HCT116 (cell line): ENCODE data around the gene TK2. TPM values are rescaled to one million over a fixed set of nuclear protein-coding genes. Genes with fewer than 3 reads are reported as not detected.

Experiments used
- ATAC-seq: fragments of 200-7000 bp; cut with Tn5 transposase; 2 replicates; pipeline ENCODE4 v1.9.1; 2020; ENCODE audit warnings: mild to moderate bottlenecking, moderate library complexity
- BruUV-seq: library from RNA; stranded (reverse); fragments of 400-500 nt; replicated peaks from 2 replicates; lab custom pipeline; 2021; lab: Mats Ljungman, UMichigan
- CTCF ChIA-PET: fragments of 300-600 bp; sonication (Branson Sonifier 250); formaldehyde crosslinking; loops from one replicate; lab custom pipeline; 2021; ENCODE audit warnings: antibody characterized with exemption; lab: Charles Lee
- POLR2A ChIA-PET: fragments of 300-600, 350-600 bp; sonication (Branson Sonifier 250); formaldehyde crosslinking; loops from one replicate; lab custom pipeline; 2021; ENCODE audit warnings: antibody characterized with exemption; lab: Charles Lee
- RAD21 ChIA-PET, 2 experiments: fragments of 300-600 bp; sonication (Branson Sonifier 250); formaldehyde crosslinking; loops; one replicate each; lab custom pipeline; 2023; ENCODE audit warnings: low total read pairs in 2 of 2; ENCODE audit not compliant: uncharacterized antibody in 2 of 2, unreplicated experiment in 2 of 2, low non-redundant PET in 1 of 2; lab: Charles Lee
- DNase-seq: peaks from one replicate; pipeline ENCODE4 v3.0.0-alpha.2; 2010; ENCODE audit warnings: low read depth, low spot score
- H2AFZ ChIP-seq: fragments of 200-600 bp; shearing (Covaris generic), sonication (generic); 2 replicates; pipeline ENCODE4 v1.6.1; 2017; ENCODE audit warnings: low read depth, mixed run types, mixed read lengths, antibody characterized with exemption, low read length; ENCODE audit not compliant: poor library complexity, severe bottlenecking
- H3K27ac ChIP-seq: 2 replicates; pipeline ENCODE4 v1.5.1; 2012; ENCODE audit warnings: low read depth, low read length
- H3K27me3 ChIP-seq: fragments of 200-600 bp; sonication (generic); 2 replicates; pipeline ENCODE4 v1.6.1; 2016; ENCODE audit warnings: mixed run types, low read length, mixed read lengths; ENCODE audit not compliant: insufficient read depth
- H3K36me3 ChIP-seq, 2 experiments: fragments of 200-500 bp in 1 of 2; fragments of 200-600 bp in 1 of 2; sonication (Bioruptor generic) in 1 of 2; sonication (generic) in 1 of 2; 2 replicates each; pipeline versions ENCODE4 v1.5.1 to v1.6.1; 2014 to 2016; ENCODE audit warnings: low read length in 2 of 2, inconsistent platforms in 1 of 2, mixed read lengths in 1 of 2, mixed run types in 1 of 2; ENCODE audit not compliant: insufficient read depth in 2 of 2, control insufficient read depth in 1 of 2
- H3K4me1 ChIP-seq, 2 experiments: fragments of 200-600 bp in 1 of 2; sonication (generic) in 1 of 2; 2 replicates each; pipeline versions ENCODE4 v1.5.1 to v1.6.1; 2012 to 2017; ENCODE audit warnings: low read length in 2 of 2, inconsistent platforms in 1 of 2, mild to moderate bottlenecking in 1 of 2, mixed read lengths in 1 of 2, mixed run types in 1 of 2, moderate library complexity in 1 of 2; ENCODE audit not compliant: insufficient read depth in 2 of 2, control insufficient read depth in 1 of 2
- H3K4me2 ChIP-seq: fragments of 200-600 bp; sonication (generic); 2 replicates; pipeline ENCODE4 v1.6.1; 2017; ENCODE audit warnings: mixed run types, low read length, mixed read lengths
- H3K4me3 ChIP-seq, 2 experiments: fragments of 200-600 bp in 1 of 2; sonication (generic) in 1 of 2; replicated peaks in 1 of 2; 2 replicates each; pipeline ENCODE4 v1.5.1; 2011 to 2016; ENCODE audit warnings: low read length in 2 of 2, control low read depth in 1 of 2, low read depth in 1 of 2, mild to moderate bottlenecking in 1 of 2, mixed read lengths in 1 of 2, mixed run types in 1 of 2
- H3K79me2 ChIP-seq: fragments of 200-600 bp; sonication (generic); 2 replicates; pipeline ENCODE4 v1.6.1; 2017; ENCODE audit warnings: mild to moderate bottlenecking, mixed run types, low read length, moderate library complexity, mixed read lengths; ENCODE audit not compliant: insufficient read depth
- H3K9ac ChIP-seq: fragments of 200-600 bp; sonication (generic); 2 replicates; pipeline ENCODE4 v1.6.1; 2016; ENCODE audit warnings: low read length, mixed read lengths
- H3K9me2 ChIP-seq: fragments of 200-600 bp; sonication (generic), shearing (Covaris generic); 2 replicates; pipeline ENCODE4 v1.6.1; 2017; ENCODE audit warnings: mixed run types, mild to moderate bottlenecking, moderate library complexity; ENCODE audit not compliant: insufficient read depth
- H3K9me3 ChIP-seq, 2 experiments: fragments of 200-500 bp in 1 of 2; fragments of 200-600 bp in 1 of 2; sonication (Bioruptor generic) in 1 of 2; sonication (generic) in 1 of 2; 2 replicates each; pipeline ENCODE4 v1.6.1; 2014 to 2017; ENCODE audit warnings: low read length in 2 of 2, mixed read lengths in 2 of 2, inconsistent platforms in 1 of 2, low read depth in 1 of 2, mild to moderate bottlenecking in 1 of 2, mixed run types in 1 of 2, moderate library complexity in 1 of 2; ENCODE audit not compliant: control insufficient read depth in 1 of 2, insufficient read depth in 1 of 2
- H4K20me1 ChIP-seq: fragments of 200-600 bp; sonication (generic), shearing (Covaris generic); 2 replicates; pipeline ENCODE4 v1.6.1; 2017; ENCODE audit warnings: mixed run types, mild to moderate bottlenecking, moderate library complexity; ENCODE audit not compliant: insufficient read depth
- ELF1 ChIP-seq: IDR thresholded peaks from 2 replicates; pipeline ENCODE4 v1.6.1; 2012; ENCODE audit warnings: low read depth, borderline replicate concordance
- EZH2 ChIP-seq: fragments of 200-600 bp; sonication (generic); IDR thresholded peaks from 2 replicates; pipeline ENCODE4 v1.6.1; 2017; ENCODE audit warnings: antibody characterized with exemption, mixed run types
- MAX ChIP-seq: IDR thresholded peaks from 2 replicates; pipeline ENCODE4 v1.6.1; 2012
- POLR2A ChIP-seq: IDR thresholded peaks from 2 replicates; pipeline ENCODE4 v1.7.0; 2011; ENCODE audit warnings: borderline replicate concordance; ENCODE audit not compliant: insufficient read depth, insufficient read length; ENCODE audit errors: extremely low read depth
- RAD21 ChIP-seq: IDR thresholded peaks from 2 replicates; pipeline ENCODE4 v1.6.1; 2012; ENCODE audit warnings: low read depth, mild to moderate bottlenecking
- SIN3A ChIP-seq: IDR thresholded peaks from 2 replicates; pipeline ENCODE4 v1.6.1; 2012; ENCODE audit warnings: low read depth
- SP1 ChIP-seq: IDR thresholded peaks from 2 replicates; pipeline ENCODE4 v1.6.1; 2012; ENCODE audit warnings: low read depth
- SRF ChIP-seq: IDR thresholded peaks from 2 replicates; pipeline ENCODE4 v1.6.1; 2012; ENCODE audit warnings: low read depth
- TCF7L2 ChIP-seq: IDR thresholded peaks from 2 replicates; pipeline ENCODE4 v1.7.0; 2011; ENCODE audit warnings: borderline replicate concordance, inconsistent platforms; ENCODE audit not compliant: insufficient read depth, insufficient read length; ENCODE audit errors: extremely low read depth
- intact Hi-C: fragments of 100-400 bp; cut with micrococcal nuclease; formaldehyde crosslinking; loops from 2 replicates; pipeline ENCODE4 v1.10.0; 2022
- total RNA-seq: library from RNA; stranded (reverse); gene quantifications from one replicate; pipeline ENCODE4 v1.2.1, GENCODE V29; 2021; ENCODE audit not compliant: unreplicated experiment
- TF ChIP-seq, protein P1 (sequence below): IDR thresholded peaks from 2 replicates; pipeline ENCODE4 v1.6.1; 2011; ENCODE audit warnings: mild to moderate bottlenecking, low read length, moderate library complexity; ENCODE audit not compliant: insufficient replicate concordance; ENCODE audit errors: extremely low read depth
- TF ChIP-seq, protein P2 (sequence below): IDR thresholded peaks from 2 replicates; pipeline ENCODE4 v1.6.1; 2012; ENCODE audit warnings: low read depth

Gene TK2
- total RNA-seq, 1 experiment from 2014 or later: 15.4 TPM

DNA sequence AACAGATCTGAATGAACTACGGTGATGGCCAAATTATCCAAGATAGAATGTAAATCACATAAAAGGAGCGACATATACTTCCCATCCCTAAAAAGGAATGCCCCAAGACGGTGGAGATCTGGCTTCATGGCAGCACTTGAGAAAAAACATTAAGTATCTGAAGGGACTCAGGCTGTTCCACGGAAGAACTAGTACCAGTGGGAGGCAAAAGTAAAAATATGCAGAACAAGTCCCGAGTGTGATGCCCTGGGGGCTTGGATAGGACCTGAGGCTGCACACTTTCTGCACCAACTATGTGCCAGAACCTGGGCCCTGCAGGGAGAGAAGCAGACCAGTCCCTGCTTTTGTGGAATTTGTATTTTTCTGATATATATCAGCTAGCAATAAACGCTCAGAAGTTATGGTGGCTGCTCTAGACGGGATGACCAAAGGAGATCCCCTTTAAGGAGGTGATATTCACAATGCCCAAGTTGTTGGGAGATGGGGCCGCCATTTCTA is 1.9 kb upstream of the TK2 start:
- no peaks in the 10 kb centered on the region for H3K9me2 ChIP-seq
- H3K4me2 ChIP-seq: peak overlapping the region; percentile 85
- peaks cover 25 to 46% of the 10 kb centered on the region in 2 experiments for H3K4me1 ChIP-seq
- H3K79me2 ChIP-seq: peaks cover 26% of the 10 kb centered on the region; the same call in 1 of the 2 replicates
- peak; percentile 5; the same call in 1 of the 2 replicates for ATAC-seq
- peak overlapping the region; percentile 36 for H2AFZ ChIP-seq
- DNase-seq: no peak
- peak overlapping the region; percentile 88 for H3K27ac ChIP-seq
- no peaks in the 10 kb centered on the region for H3K9me3 ChIP-seq
- ChIA-PET RAD21 (no interaction called here), CTCF (interaction anchor here (1.5 to 1.8 kb wide), 2 partner anchors 57 to 278 kb away, joined by 6 to 8 read pairs; partner anchors contain the start of gene NAE1), POLR2A (interaction anchor here (0.6 to 1.9 kb wide), 4 partner anchors 18 to 322 kb away, joined by 3 to 8 read pairs (median 4); no protein-coding TSS in a partner anchor)
- H3K9ac ChIP-seq: peak overlapping the region; percentile 71
- H3K27me3 ChIP-seq: no peaks in the 10 kb centered on the region
- TSS peak; percentile 41 for BruUV-seq
- H3K36me3 ChIP-seq: peaks cover 0 to 8% of the 10 kb centered on the region in 2 experiments; a peak in 1 of 4 replicates
- H3K4me3 ChIP-seq: peak overlapping the region; percentile 51 to 69
- intact Hi-C loops: loop anchor here (2.0 kb wide), 1 partner anchor 145 kb away; no protein-coding TSS in a partner anchor
- TF ChIP-seq SP1 (no peak), SRF (no peak), POLR2A (no peak), ELF1 (no peak), RAD21 (no peak), SIN3A (no peak), EZH2 (no peak), MAX (no peak), TCF7L2 (no peak)
- TF ChIP-seq, protein P1, sequence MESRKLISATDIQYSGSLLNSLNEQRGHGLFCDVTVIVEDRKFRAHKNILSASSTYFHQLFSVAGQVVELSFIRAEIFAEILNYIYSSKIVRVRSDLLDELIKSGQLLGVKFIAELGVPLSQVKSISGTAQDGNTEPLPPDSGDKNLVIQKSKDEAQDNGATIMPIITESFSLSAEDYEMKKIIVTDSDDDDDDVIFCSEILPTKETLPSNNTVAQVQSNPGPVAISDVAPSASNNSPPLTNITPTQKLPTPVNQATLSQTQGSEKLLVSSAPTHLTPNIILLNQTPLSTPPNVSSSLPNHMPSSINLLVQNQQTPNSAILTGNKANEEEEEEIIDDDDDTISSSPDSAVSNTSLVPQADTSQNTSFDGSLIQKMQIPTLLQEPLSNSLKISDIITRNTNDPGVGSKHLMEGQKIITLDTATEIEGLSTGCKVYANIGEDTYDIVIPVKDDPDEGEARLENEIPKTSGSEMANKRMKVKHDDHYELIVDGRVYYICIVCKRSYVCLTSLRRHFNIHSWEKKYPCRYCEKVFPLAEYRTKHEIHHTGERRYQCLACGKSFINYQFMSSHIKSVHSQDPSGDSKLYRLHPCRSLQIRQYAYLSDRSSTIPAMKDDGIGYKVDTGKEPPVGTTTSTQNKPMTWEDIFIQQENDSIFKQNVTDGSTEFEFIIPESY: no peak
- TF ChIP-seq, protein P2, sequence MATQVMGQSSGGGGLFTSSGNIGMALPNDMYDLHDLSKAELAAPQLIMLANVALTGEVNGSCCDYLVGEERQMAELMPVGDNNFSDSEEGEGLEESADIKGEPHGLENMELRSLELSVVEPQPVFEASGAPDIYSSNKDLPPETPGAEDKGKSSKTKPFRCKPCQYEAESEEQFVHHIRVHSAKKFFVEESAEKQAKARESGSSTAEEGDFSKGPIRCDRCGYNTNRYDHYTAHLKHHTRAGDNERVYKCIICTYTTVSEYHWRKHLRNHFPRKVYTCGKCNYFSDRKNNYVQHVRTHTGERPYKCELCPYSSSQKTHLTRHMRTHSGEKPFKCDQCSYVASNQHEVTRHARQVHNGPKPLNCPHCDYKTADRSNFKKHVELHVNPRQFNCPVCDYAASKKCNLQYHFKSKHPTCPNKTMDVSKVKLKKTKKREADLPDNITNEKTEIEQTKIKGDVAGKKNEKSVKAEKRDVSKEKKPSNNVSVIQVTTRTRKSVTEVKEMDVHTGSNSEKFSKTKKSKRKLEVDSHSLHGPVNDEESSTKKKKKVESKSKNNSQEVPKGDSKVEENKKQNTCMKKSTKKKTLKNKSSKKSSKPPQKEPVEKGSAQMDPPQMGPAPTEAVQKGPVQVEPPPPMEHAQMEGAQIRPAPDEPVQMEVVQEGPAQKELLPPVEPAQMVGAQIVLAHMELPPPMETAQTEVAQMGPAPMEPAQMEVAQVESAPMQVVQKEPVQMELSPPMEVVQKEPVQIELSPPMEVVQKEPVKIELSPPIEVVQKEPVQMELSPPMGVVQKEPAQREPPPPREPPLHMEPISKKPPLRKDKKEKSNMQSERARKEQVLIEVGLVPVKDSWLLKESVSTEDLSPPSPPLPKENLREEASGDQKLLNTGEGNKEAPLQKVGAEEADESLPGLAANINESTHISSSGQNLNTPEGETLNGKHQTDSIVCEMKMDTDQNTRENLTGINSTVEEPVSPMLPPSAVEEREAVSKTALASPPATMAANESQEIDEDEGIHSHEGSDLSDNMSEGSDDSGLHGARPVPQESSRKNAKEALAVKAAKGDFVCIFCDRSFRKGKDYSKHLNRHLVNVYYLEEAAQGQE: no peak
- no peaks in the 10 kb centered on the region for H4K20me1 ChIP-seq
